ENCODE measurements around the gene MAPK13.

DNA sequence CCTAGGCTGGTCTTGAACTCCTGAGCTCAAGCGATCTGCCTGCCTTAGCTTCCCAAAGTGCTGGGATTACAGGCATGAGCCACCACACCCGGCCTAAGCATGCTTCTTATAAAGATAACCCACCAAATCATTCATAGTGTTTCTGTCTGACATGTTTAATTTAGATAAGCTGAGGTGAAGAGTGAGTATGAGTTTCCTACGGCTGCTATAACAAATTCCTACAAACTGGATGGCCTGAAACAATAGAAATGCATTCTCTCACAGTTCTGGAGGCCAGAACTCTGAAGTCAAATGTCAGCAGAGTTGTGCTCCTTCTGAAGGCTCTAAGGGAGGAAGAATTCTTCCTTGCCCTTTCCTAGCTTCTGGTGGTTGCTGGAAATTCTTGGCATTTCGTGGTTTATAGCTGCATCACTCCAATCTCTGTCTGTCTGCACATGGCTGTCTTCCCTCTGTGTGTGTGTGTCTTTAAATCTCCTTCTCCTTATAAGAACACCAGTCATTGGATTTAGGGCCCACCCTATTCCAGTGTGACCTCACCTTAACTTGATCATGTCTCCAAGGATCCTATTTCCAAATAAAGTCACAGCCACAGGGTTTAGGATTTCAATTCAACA is 29.9 kb downstream of the MAPK13 start:
- TF ChIP-seq POLR2A (IDR thresholded peaks at IDR 0.05; ENCODE audit: low read length) (no peak), GATA1 (IDR thresholded peaks at IDR 0.05; ENCODE audit: low read depth, low read length) (no peak)
